A549 (cell line): ENCODE results near the gene ACADVL.

ENCODE experiments used
- BCL3 ChIP-seq: fragments of >200 bp; sonication (Bioruptor Twin); formaldehyde crosslinking; IDR thresholded peaks from 3 replicates; pipeline ENCODE4 v1.6.1; 2016
- CHD2 ChIP-seq: fragments of 150-350 bp; IDR thresholded peaks from 2 replicates; pipeline ENCODE4 v1.6.1; 2014; ENCODE audit warnings: low read length; ENCODE audit not compliant: partially characterized antibody
- CTCF ChIP-seq: fragments of >200 bp; sonication (Bioruptor Twin); formaldehyde crosslinking; IDR thresholded peaks from 3 replicates; pipeline ENCODE4 v1.5.1; 2016
- EHMT2 ChIP-seq: fragments of 200-600 bp; sonication (generic); IDR thresholded peaks from 2 replicates; pipeline ENCODE4 v1.6.1; 2016; ENCODE audit warnings: antibody characterized with exemption, low read depth, mild to moderate bottlenecking, moderate library complexity
- JUN ChIP-seq, 2 experiments: fragments of >200 bp; sonication (Bioruptor Twin); formaldehyde crosslinking; IDR thresholded peaks; 2 replicates in 1 of 2; 3 replicates in 1 of 2; pipeline ENCODE4 v1.6.1; 2016 to 2017
- KDM5A ChIP-seq: fragments of 200-600 bp; sonication (generic); IDR thresholded peaks from 2 replicates; pipeline ENCODE4 v1.6.1; 2016; ENCODE audit warnings: antibody characterized with exemption, mild to moderate bottlenecking
- NR3C1 ChIP-seq: fragments of >200 bp; sonication (Bioruptor Twin); formaldehyde crosslinking; IDR thresholded peaks from 3 replicates; pipeline ENCODE4 v1.6.1; 2017
- POLR2A ChIP-seq: IDR thresholded peaks from 2 replicates; pipeline ENCODE4 v1.6.1; 2012; ENCODE audit warnings: mild to moderate bottlenecking, low read length
- POLR2AphosphoS2 ChIP-seq: conservative IDR thresholded peaks from 2 replicates; pipeline ENCODE4 v1.6.1; 2012; ENCODE audit warnings: low read length, improper control_type of control experiment, inconsistent platforms
- SMC3 ChIP-seq: fragments of >200 bp; sonication (Bioruptor Twin); formaldehyde crosslinking; IDR thresholded peaks from 3 replicates; pipeline ENCODE4 v1.6.1; 2018; ENCODE audit warnings: inconsistent platforms
- SREBF2 ChIP-seq: fragments of 450-650 bp; IDR thresholded peaks from 2 replicates; pipeline ENCODE4 v1.6.1; 2014; ENCODE audit warnings: mild to moderate bottlenecking, moderate library complexity
- TP53 ChIP-seq: fragments of 250-450 bp; sonication (Bioruptor Pico); IDR thresholded peaks from 2 replicates; pipeline ENCODE4 v1.5.0; 2021; ENCODE audit warnings: mild to moderate bottlenecking, moderate library complexity
- TF ChIP-seq, protein P1 (sequence below): IDR thresholded peaks from 2 replicates; pipeline ENCODE4 v1.6.1; 2012
- TF ChIP-seq, protein P2 (sequence below): fragments of 200-600 bp; sonication (generic); IDR thresholded peaks from 2 replicates; pipeline ENCODE4 v1.6.1; 2016; ENCODE audit warnings: antibody characterized with exemption, mild to moderate bottlenecking, moderate library complexity

DNA sequence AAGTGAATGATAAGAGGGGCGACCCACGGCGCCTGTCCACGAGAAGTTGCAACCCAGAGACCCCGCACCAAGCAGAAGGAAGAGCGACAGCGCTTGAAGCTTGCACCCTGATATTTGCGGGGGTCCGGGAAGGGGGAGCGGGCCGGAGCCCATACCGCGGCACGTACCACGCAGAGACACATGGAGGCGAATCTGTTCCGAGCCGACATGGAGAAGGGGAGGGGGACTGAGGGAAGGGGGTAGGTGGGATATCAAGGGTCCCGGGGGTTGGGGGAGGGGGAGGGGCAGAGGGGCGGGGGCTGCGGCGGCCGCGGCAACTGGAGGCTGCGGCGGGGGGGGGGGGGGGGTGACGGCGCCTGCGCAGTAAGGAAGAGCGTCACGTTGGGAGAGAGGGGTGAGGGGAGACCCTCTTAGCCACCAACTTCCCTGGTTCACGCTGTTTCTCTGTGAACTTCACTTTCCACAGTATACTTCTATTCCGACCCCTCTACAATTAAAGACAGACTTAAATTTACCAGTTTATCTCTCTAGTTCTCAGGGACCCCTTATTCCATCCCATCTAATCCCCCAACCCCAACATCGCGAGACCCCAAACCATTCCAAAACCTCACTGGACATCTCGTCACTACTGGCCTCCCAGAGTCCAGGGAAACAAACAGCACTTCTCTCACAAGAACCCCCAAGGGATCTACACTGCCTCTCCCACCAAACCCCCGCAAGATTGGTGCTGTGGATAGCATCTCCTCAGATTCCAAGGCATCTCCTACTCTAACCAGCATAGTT, 8.1 kb upstream of the ACADVL start:
- TF ChIP-seq CTCF (no peak), KDM5A (no peak), POLR2A (no peak), TP53 (CRISPR knock-in tag) (no peak), JUN (IDR thresholded peaks at IDR 0.05) (no peak), POLR2AphosphoS2 (no peak), SREBF2 (no peak), NR3C1 (no peak), SMC3 (no peak), BCL3 (no peak), CHD2 (no peak), EHMT2 (no peak)
- TF ChIP-seq, protein P1, sequence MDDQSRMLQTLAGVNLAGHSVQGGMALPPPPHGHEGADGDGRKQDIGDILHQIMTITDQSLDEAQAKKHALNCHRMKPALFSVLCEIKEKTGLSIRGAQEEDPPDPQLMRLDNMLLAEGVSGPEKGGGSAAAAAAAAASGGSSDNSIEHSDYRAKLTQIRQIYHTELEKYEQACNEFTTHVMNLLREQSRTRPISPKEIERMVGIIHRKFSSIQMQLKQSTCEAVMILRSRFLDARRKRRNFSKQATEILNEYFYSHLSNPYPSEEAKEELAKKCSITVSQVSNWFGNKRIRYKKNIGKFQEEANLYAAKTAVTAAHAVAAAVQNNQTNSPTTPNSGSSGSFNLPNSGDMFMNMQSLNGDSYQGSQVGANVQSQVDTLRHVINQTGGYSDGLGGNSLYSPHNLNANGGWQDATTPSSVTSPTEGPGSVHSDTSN: no peak
- TF ChIP-seq, protein P2, sequence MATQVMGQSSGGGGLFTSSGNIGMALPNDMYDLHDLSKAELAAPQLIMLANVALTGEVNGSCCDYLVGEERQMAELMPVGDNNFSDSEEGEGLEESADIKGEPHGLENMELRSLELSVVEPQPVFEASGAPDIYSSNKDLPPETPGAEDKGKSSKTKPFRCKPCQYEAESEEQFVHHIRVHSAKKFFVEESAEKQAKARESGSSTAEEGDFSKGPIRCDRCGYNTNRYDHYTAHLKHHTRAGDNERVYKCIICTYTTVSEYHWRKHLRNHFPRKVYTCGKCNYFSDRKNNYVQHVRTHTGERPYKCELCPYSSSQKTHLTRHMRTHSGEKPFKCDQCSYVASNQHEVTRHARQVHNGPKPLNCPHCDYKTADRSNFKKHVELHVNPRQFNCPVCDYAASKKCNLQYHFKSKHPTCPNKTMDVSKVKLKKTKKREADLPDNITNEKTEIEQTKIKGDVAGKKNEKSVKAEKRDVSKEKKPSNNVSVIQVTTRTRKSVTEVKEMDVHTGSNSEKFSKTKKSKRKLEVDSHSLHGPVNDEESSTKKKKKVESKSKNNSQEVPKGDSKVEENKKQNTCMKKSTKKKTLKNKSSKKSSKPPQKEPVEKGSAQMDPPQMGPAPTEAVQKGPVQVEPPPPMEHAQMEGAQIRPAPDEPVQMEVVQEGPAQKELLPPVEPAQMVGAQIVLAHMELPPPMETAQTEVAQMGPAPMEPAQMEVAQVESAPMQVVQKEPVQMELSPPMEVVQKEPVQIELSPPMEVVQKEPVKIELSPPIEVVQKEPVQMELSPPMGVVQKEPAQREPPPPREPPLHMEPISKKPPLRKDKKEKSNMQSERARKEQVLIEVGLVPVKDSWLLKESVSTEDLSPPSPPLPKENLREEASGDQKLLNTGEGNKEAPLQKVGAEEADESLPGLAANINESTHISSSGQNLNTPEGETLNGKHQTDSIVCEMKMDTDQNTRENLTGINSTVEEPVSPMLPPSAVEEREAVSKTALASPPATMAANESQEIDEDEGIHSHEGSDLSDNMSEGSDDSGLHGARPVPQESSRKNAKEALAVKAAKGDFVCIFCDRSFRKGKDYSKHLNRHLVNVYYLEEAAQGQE: no peak
